NCI-H345 (cell line): ENCODE measurements around the gene IRF9.
A peak's percentile ranks its signal among the peaks of the same experiment; 100 is the strongest.

ENCODE experiments used
- DNase-seq: peaks from one replicate; lab custom pipeline; 2025; lab: John Stamatoyannopoulos, UW

IRF9 gene

GRCh38 chr14:24147761-24148428 is 13.2 kb upstream of the IRF9 start:
- DNase-seq: no peak

GRCh38 chr14:24149302-24149969 is 11.6 kb upstream of the IRF9 start:
- DNase-seq: no peak

DNA sequence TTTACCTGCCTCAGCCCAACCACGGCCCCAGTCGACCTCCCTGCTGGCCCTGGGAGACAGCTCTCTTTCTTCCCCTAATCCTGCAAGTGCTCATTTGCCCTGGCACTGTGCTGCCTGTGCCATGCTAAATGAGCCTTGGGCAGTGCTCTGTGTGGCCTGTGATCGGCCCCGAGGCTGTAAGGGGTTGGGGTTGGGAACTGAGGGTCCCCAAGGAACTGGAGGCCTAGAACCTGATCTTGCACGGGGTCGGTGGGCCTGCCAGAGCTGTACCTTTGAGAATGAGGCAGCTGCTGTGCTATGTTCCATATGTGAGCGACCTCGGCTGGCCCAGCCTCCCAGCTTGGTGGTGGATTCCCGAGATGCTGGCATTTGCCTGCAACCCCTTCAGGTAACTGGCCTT is 11.0 kb upstream of the IRF9 start:
- DNase-seq: no peak

- no peak for DNase-seq
These were observed 10.5 kb upstream of the IRF9 start for GRCh38 chr14:24150567-24150966.

GRCh38 chr14:24150993-24151392 is 10.1 kb upstream of the IRF9 start:
- no peak for DNase-seq

DNA sequence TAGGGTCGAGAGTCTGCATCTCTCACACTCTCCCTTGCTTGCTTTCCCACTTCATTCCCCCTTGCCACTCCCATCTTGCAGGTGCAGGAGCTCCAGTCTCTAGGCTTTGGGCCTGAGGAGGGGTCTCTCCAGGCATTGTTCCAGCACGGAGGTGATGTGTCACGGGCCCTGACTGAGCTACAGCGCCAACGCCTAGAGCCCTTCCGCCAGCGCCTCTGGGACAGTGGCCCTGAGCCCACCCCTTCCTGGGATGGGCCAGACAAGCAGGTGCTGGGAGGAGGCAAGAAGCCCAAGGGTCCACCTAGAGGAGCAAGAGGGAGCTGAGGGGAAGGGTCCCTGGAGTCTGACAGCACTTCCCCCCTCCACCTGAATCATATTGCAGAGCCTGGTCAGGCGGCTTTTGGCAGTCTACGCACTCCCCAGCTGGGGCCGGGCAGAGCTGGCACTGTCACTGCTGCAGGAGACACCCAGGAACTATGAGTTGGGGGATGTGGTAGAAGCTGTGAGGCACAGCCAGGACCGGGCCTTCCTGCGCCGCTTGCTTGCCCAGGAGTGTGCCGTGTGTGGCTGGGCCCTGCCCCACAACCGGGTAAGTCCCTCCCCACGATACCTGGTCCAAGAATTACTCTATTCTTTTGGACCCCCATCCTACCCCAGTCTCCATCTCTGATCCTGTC is 9.5 kb upstream of the IRF9 start:
- no peak for DNase-seq

- no peak for DNase-seq
These were observed 6.0 kb upstream of the IRF9 start for GRCh38 chr14:24155100-24155499.

GRCh38 chr14:24156840-24157239 is 4.2 kb upstream of the IRF9 start:
- no peak for DNase-seq

- DNase-seq: no peak
These were observed 3.7 kb upstream of the IRF9 start for GRCh38 chr14:24157331-24157730.

GRCh38 chr14:24159777-24160498 is 1.1 kb upstream of the IRF9 start:
- no peak for DNase-seq

DNA sequence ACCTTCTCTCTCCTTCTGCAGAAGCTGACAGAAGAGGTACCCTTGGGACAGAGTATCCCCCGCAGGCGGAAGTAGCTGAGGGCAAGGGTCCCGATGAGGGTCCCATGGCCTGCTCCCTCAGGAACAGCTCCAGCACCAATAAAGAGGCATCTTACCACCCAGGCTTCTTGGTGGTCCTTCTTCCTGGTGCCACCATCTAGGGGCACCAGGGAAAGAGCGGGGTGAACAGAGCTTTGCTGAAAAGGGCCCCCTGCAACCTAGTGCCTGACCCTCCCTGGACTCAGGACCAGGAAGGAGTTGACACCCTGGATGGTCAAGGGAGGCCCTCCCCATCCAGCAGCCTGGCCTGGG is 591 bp upstream of the IRF9 start:
- DNase-seq: no peak

DNA sequence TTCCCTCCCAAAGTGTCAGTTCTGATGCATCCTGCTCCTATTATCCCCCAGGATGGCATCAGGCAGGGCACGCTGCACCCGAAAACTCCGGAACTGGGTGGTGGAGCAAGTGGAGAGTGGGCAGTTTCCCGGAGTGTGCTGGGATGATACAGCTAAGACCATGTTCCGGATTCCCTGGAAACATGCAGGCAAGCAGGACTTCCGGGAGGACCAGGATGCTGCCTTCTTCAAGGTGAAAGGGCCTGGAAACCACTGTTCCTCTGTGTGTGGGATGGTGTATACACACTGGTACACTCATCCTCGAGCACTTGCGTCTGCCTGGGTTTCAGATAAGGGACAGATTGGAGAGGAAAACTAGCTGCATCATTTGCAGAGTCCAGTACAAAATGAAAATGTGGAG is 1.0 kb downstream of the IRF9 start:
- DNase-seq: no peak

DNA sequence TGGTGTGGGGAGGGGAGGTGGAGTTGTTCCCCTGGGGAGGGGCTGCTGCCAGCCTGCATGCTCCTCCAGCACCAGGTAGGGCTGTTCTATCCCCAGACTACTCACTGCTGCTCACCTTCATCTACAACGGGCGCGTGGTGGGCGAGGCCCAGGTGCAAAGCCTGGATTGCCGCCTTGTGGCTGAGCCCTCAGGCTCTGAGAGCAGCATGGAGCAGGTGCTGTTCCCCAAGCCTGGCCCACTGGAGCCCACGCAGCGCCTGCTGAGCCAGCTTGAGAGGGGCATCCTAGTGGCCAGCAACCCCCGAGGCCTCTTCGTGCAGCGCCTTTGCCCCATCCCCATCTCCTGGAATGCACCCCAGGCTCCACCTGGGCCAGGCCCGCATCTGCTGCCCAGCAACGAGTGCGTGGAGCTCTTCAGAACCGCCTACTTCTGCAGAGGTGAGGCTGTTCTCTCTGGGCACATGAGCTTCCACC is 3.5 kb downstream of the IRF9 start:
- DNase-seq: no peak

DNA sequence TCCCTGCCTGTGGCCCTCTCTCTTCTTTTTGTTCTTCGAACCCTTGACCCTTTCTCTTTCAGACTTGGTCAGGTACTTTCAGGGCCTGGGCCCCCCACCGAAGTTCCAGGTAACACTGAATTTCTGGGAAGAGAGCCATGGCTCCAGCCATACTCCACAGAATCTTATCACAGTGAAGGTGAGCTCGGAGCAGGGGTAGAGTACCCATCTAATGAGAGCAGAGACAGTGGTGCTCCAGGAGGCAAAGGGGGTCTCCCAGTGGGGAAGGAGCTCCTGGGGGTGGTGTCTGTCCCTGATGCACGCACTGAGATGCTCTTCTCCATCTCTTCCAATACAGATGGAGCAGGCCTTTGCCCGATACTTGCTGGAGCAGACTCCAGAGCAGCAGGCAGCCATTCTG is 4.7 kb downstream of the IRF9 start:
- no peak for DNase-seq

GRCh38 chr14:24167469-24168114 is 6.5 kb downstream of the IRF9 start:
- no peak for DNase-seq

DNA sequence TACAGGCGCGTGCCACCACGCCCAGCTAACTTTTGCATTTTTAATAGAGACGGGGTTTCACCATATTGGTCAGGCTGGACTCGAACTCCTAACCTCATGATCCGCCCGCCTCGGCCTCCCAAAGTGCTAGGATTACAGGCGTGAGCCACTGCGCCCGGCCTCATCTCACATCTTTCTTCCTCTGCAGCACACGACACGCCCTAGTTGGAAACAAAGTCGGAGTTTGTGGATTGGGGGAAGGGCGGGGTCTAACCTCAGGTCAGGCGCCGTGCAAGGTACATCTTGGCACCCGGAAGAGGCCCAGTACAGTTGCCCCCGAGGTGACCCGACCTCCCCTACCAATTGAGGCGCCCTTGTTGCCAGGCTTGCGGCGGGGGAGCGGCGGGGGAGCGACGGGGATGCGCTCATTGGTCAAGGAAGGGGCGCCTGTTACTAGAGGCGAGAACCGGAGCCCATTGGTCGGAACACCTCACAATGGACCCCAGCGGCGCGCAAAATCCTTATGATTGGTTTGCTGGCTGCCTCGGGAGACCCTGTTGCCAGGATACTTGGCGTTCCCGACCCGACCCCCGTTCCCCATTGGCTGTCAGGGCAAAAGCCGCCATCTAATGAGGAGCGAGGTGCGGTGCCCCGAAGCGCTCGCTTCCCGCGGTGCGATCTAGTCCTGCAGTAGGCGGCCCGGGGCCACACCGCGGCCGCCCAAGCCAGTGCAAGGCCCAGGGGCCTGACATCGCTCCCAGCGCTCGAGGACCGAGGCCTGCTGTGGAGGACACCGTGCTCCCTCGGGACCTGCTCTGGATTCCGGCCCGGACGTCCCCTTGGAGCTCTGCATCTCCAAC is 10.6 kb downstream of the IRF9 start, which contains the start of gene REC8:
TSS of gene REC8 (plus strand) at position 659 of the 839 bp plus-strand sequence. CDS start 473 bp downstream, outside the sequence.
- peak; percentile 92 for DNase-seq

GRCh38 chr14:24172261-24172860 is 11.3 kb downstream of the IRF9 start:
- DNase-seq: no peak

GRCh38 chr14:24172871-24173281 is 11.8 kb downstream of the IRF9 start:
- no peak for DNase-seq

DNA sequence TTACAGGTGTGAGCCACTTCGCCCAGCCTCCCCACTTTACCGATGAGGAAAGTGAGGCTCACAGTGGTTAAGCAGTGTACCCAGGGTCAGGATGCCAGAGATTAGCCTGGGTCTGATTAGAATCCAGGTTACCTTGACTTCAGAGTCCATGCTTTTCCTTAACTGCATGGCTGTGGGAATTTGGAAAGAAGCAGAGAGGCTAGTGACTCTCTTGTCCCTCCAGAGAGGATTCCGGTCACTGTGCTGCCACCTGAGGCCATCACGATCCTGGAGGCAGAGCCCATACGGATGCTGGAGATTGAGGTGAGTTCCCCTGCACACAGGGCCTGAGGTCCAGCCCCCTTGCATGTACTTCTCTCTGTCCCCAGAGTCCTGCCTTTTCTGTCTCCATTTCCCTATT is 15.5 kb downstream of the IRF9 start:
- DNase-seq: no peak

- no peak for DNase-seq
These were observed 16.2 kb downstream of the IRF9 start for GRCh38 chr14:24177041-24177825.
